BLaER1 treated with 17β-estradiol and CSF1 and Interleukin-3, amounts not matched to agents 10 nM and 100 nM (cell line): Measurements from ENCODE around the gene VPS11.

Experiments used
- H3K27ac ChIP-seq, 11 experiments: shearing (Covaris generic); formaldehyde crosslinking; 2 replicates each; pipeline ENCODE4 v1.8.1; 2022
- H3K27me3 ChIP-seq, 11 experiments: shearing (Covaris generic); formaldehyde crosslinking; 2 replicates each; pipeline ENCODE4 v1.8.1; 2022
- H3K36me3 ChIP-seq, 11 experiments: shearing (Covaris generic); formaldehyde crosslinking; 2 replicates each; pipeline ENCODE4 v1.8.1; 2022
- H3K4me1 ChIP-seq, 10 experiments: shearing (Covaris generic); formaldehyde crosslinking; 2 replicates each; pipeline ENCODE4 v1.8.1; 2022
- H3K4me2 ChIP-seq, 11 experiments: shearing (Covaris generic); formaldehyde crosslinking; 2 replicates each; pipeline ENCODE4 v1.8.1; 2022
- H3K4me3 ChIP-seq, 10 experiments: shearing (Covaris generic); formaldehyde crosslinking; 2 replicates each; pipeline ENCODE4 v1.8.1; 2022
- H3K9ac ChIP-seq, 11 experiments: shearing (Covaris generic); formaldehyde crosslinking; 2 replicates each; pipeline ENCODE4 v1.8.1; 2022
- H3K9me3 ChIP-seq, 11 experiments: shearing (Covaris generic); formaldehyde crosslinking; replicated peaks in 1 of 11; 2 replicates each; pipeline ENCODE4 v1.8.1; 2022
- H4K20me1 ChIP-seq, 11 experiments: shearing (Covaris generic); formaldehyde crosslinking; 2 replicates each; pipeline ENCODE4 v1.8.1; 2022
- Cebpa-rat ChIP-seq, 11 experiments: shearing (Covaris generic); IDR thresholded peaks; 2 replicates each; pipeline ENCODE4 v1.8.1; 2022

The VPS11 gene

GRCh38 chr11:119067371-119068222 lies at the start of gene VPS11:
VPS11 (plus strand) TSS chr11:119067818; CDS start chr11:119067824, 6 bp downstream.
- no peak for TF ChIP-seq Cebpa-rat (IDR thresholded peaks at IDR 0.05)

GRCh38 chr11:119018074-119018938 lies 49.3 kb upstream of the VPS11 start, which contains the start of the genes RPS25 and TRAPPC4:
RPS25 (minus strand) TSS chr11:119018343; CDS start chr11:119018284, 59 bp downstream.
TRAPPC4 (plus strand) TSS chr11:119018766; CDS start chr11:119018796, 30 bp downstream.
- Histone ChIP-seq H3K36me3 (peaks cover 53 to 78% (median 74%) of the 10 kb centered on the region in 11 experiments), H3K4me3 (peak within 1 kb of the TSS; percentile 80 to 98 (median 95)), H3K27ac (peak within 1 kb of the TSS; percentile 78 to 98 (median 93)), H3K4me1 (peaks cover 41 to 55% (median 44%) of the 10 kb centered on the region in 10 experiments), H3K4me2 (peak within 1 kb of the TSS; percentile 77 to 97 (median 90)), H3K27me3 (no peaks in the 10 kb centered on the region), H3K9ac (peak within 1 kb of the TSS; percentile 89 to 99 (median 95)), H4K20me1 (peaks cover 28 to 82% (median 57%) of the 10 kb centered on the region in 11 experiments; a peak in 20 of 22 replicates), H3K9me3 (no peaks in the 10 kb centered on the region)
- TF ChIP-seq Cebpa-rat (IDR thresholded peaks at IDR 0.05), result no peak

More at GRCh38 chr11:119067371-119068222, at the start of gene VPS11:
- Histone ChIP-seq H3K9me3 (no peaks in the 10 kb centered on the region), H3K36me3 (peaks cover 27 to 37% (median 35%) of the 10 kb centered on the region in 11 experiments), H3K4me3 (peak within 1 kb of the TSS; percentile 77 to 98 (median 92)), H3K4me2 (peak within 1 kb of the TSS; percentile 82 to 97 (median 92)), H3K27me3 (no peaks in the 10 kb centered on the region), H3K27ac (peak within 1 kb of the TSS; percentile 79 to 91 (median 87)), H4K20me1 (peaks cover 0 to 11% (median 0%) of the 10 kb centered on the region in 11 experiments; a peak in 4 of 22 replicates), H3K9ac (peak within 1 kb of the TSS; percentile 85 to 95 (median 91)), H3K4me1 (peaks cover 32 to 48% (median 37%) of the 10 kb centered on the region in 10 experiments)

GRCh38 chr11:119019996-119020395 lies 47.6 kb upstream of the VPS11 start:
- peaks cover 48 to 68% (median 53%) of the 10 kb centered on the region in 10 experiments for H3K4me1 ChIP-seq
- peaks cover 55 to 78% (median 76%) of the 10 kb centered on the region in 11 experiments for H3K36me3 ChIP-seq
- peak overlapping the region; percentile 89 to 99 (median 95); a peak in 21 of 22 replicates for H3K9ac ChIP-seq
- H3K27ac ChIP-seq, result no peak overlapping the region
- peak overlapping the region; percentile 66 to 96 (median 87) for H3K4me2 ChIP-seq
- no peaks in the 10 kb centered on the region for H3K27me3 ChIP-seq
- peak overlapping the region; percentile 80 to 98 (median 95); a peak in 19 of 20 replicates for H3K4me3 ChIP-seq
- no peak for TF ChIP-seq Cebpa-rat (IDR thresholded peaks at IDR 0.05)
- H4K20me1 ChIP-seq, result peaks cover 20 to 83% (median 53%) of the 10 kb centered on the region in 11 experiments; a peak in 20 of 22 replicates
- H3K9me3 ChIP-seq, result no peaks in the 10 kb centered on the region

- peak overlapping the region in 8 of 11 experiments; percentile 1 to 96 (median 87); a peak in 6 of 22 replicates for H3K4me2 ChIP-seq
- no peak for TF ChIP-seq Cebpa-rat (IDR thresholded peaks at IDR 0.05)
Observed at GRCh38 chr11:119021631-119022030, 46.0 kb upstream of the VPS11 start.

GRCh38 chr11:119023741-119024140 lies 43.9 kb upstream of the VPS11 start:
- Histone ChIP-seq H4K20me1 (peaks cover 4 to 57% (median 32%) of the 10 kb centered on the region in 11 experiments; a peak in 18 of 22 replicates), H3K4me3 (no peak overlapping the region), H3K9me3 (no peaks in the 10 kb centered on the region), H3K9ac (0 out of 22 replicates have a peak overlapping the region, but pooled peaks of 2 of the 11 experiments have one; percentile 6 to 40), H3K4me2 (peak overlapping the region in 3 of 11 experiments; percentile 29 to 45 (median 41); a peak in 4 of 22 replicates), H3K36me3 (peaks cover 60 to 89% (median 81%) of the 10 kb centered on the region in 11 experiments), H3K4me1 (peaks cover 33 to 68% (median 42%) of the 10 kb centered on the region in 10 experiments), H3K27me3 (no peaks in the 10 kb centered on the region), H3K27ac (no peak overlapping the region)
- TF ChIP-seq Cebpa-rat (IDR thresholded peaks at IDR 0.05), result no peak

More at GRCh38 chr11:119021631-119022030, 46.0 kb upstream of the VPS11 start:
- no peak overlapping the region for H3K27ac ChIP-seq
- H3K9me3 ChIP-seq, result no peaks in the 10 kb centered on the region
- peak overlapping the region in 6 of 11 experiments; percentile 20 to 37 (median 26); a peak in 4 of 22 replicates for H3K9ac ChIP-seq
- peaks cover 33 to 54% (median 39%) of the 10 kb centered on the region in 10 experiments for H3K4me1 ChIP-seq
- H3K36me3 ChIP-seq, result peaks cover 55 to 78% (median 75%) of the 10 kb centered on the region in 11 experiments
- no peaks in the 10 kb centered on the region for H3K27me3 ChIP-seq
- peaks cover 4 to 66% (median 38%) of the 10 kb centered on the region in 11 experiments; a peak in 18 of 22 replicates for H4K20me1 ChIP-seq
- no peak overlapping the region for H3K4me3 ChIP-seq

- Histone ChIP-seq H3K27ac (peak overlapping the region in 2 of 11 experiments; percentile 13 to 23; a peak in 3 of 22 replicates), H3K4me2 (peak overlapping the region in 3 of 11 experiments; percentile 8 to 35 (median 24); a peak in 5 of 22 replicates), H4K20me1 (peaks cover 4 to 50% (median 30%) of the 10 kb centered on the region in 11 experiments; a peak in 18 of 22 replicates), H3K4me1 (peaks cover 40 to 76% (median 49%) of the 10 kb centered on the region in 10 experiments), H3K9me3 (no peaks in the 10 kb centered on the region), H3K27me3 (no peaks in the 10 kb centered on the region), H3K9ac (peak overlapping the region in 7 of 11 experiments; percentile 1 to 41 (median 23); a peak in 8 of 22 replicates), H3K4me3 (no peak overlapping the region), H3K36me3 (peaks cover 60 to 93% (median 81%) of the 10 kb centered on the region in 11 experiments)
- TF ChIP-seq Cebpa-rat (IDR thresholded peaks at IDR 0.05), result no peak
Observed at GRCh38 chr11:119024430-119025098, 43.1 kb upstream of the VPS11 start.

GRCh38 chr11:119025099-119025473 lies 42.5 kb upstream of the VPS11 start:
- H3K4me3 ChIP-seq, result no peak overlapping the region
- no peak for TF ChIP-seq Cebpa-rat (IDR thresholded peaks at IDR 0.05)
- 0 out of 22 replicates have a peak overlapping the region, but pooled peaks of 1 of the 11 experiments have one; percentile 24 for H3K4me2 ChIP-seq
- H3K27me3 ChIP-seq, result no peaks in the 10 kb centered on the region
- H3K9ac ChIP-seq, result 0 out of 22 replicates have a peak overlapping the region, but pooled peaks of 1 of the 11 experiments have one; percentile 31
- H3K27ac ChIP-seq, result no peak overlapping the region
- no peaks in the 10 kb centered on the region for H3K9me3 ChIP-seq
- H4K20me1 ChIP-seq, result peaks cover 4 to 46% (median 25%) of the 10 kb centered on the region in 11 experiments; a peak in 18 of 22 replicates
- H3K36me3 ChIP-seq, result peaks cover 60 to 90% (median 80%) of the 10 kb centered on the region in 11 experiments
- peaks cover 40 to 76% (median 49%) of the 10 kb centered on the region in 10 experiments for H3K4me1 ChIP-seq
